B cell (primary cell): Measurements from ENCODE around the gene PGAP6. TPM values are rescaled to one million over a fixed set of nuclear protein-coding genes. Genes with fewer than 3 reads are reported as not detected.

Experiments
- ATAC-seq: fragments of 200-7000 bp; cut with Tn5 transposase; one replicate; pipeline ENCODE4 v1.10.0; 2021; ENCODE audit warnings: low read depth, mild to moderate bottlenecking, moderate number of reproducible peaks, moderate library complexity
- CTCF ChIA-PET: fragments of 350-600 bp; sonication (Branson Sonifier 250); formaldehyde crosslinking; loops from one replicate; lab custom pipeline; 2021; ENCODE audit warnings: antibody characterized with exemption, inconsistent platforms; lab: Charles Lee
- POLR2A ChIA-PET: fragments of 350-600 bp; sonication (Branson Sonifier 250); formaldehyde crosslinking; loops from one replicate; lab custom pipeline; 2021; ENCODE audit warnings: antibody characterized with exemption; lab: Charles Lee
- DNase-seq: peaks from one replicate; pipeline ENCODE4 v3.0.0; 2013
- H2AFZ ChIP-seq: 2 replicates; pipeline ENCODE4 v1.6.1; 2012; ENCODE audit warnings: mild to moderate bottlenecking, low read depth, low read length; ENCODE audit not compliant: insufficient read depth, poor library complexity, severe bottlenecking
- H3K27ac ChIP-seq, 2 donors: 1 replicate in 1 of 2; 2 replicates in 1 of 2; pipeline ENCODE4 v1.5.1; 2012 to 2013; ENCODE audit warnings: low read length in 2 of 2, mild to moderate bottlenecking in 2 of 2, moderate library complexity in 1 of 2
- H3K27me3 ChIP-seq, 4 experiments: fragments of 200-600 bp in 1 of 4; sonication (generic) in 1 of 4; replicated peaks in 1 of 4; 1 replicate in 2 of 4; 2 replicates in 2 of 4; pipeline versions ENCODE4 v1.6.1 to v1.7.0; 2013 to 2016; ENCODE audit warnings: low read length in 3 of 4, mild to moderate bottlenecking in 2 of 4, mixed read lengths in 1 of 4, moderate library complexity in 1 of 4; ENCODE audit not compliant: insufficient read depth in 4 of 4, control insufficient read depth in 3 of 4; ENCODE audit errors: control extremely low read depth in 1 of 4
- H3K36me3 ChIP-seq, 2 experiments: replicated peaks in 1 of 2; 1 replicate in 1 of 2; 2 replicates in 1 of 2; pipeline versions ENCODE4 v1.6.1 to v1.7.1; 2013; ENCODE audit warnings: low read length in 1 of 2; ENCODE audit not compliant: insufficient read depth in 2 of 2, control insufficient read depth in 1 of 2; ENCODE audit errors: control extremely low read depth in 1 of 2, extremely low read depth in 1 of 2
- H3K4me1 ChIP-seq, 2 donors: fragments of 200-600 bp in 1 of 2; sonication (generic) in 1 of 2; 1 replicate in 1 of 2; 2 replicates in 1 of 2; pipeline versions ENCODE4 v1.5.1 to v1.6.1; 2013 to 2017; ENCODE audit warnings: low read length in 2 of 2; ENCODE audit not compliant: control insufficient read depth in 2 of 2, insufficient read depth in 2 of 2
- H3K4me2 ChIP-seq: replicated peaks from 2 replicates; pipeline ENCODE3; 2012; ENCODE audit warnings: mild to moderate bottlenecking, low read depth, low read length; ENCODE audit not compliant: poor library complexity, severe bottlenecking
- H3K4me3 ChIP-seq, 5 experiments: fragments of 200-600 bp in 1 of 5; sonication (generic) in 1 of 5; 1 replicate in 3 of 5; 2 replicates in 2 of 5; pipeline versions ENCODE4 v1.5.1 to v1.7.0; 2011 to 2016; ENCODE audit warnings: low read length in 4 of 5, mild to moderate bottlenecking in 4 of 5, low read depth in 2 of 5, control low read depth in 1 of 5, moderate library complexity in 1 of 5; ENCODE audit not compliant: insufficient read depth in 1 of 5; ENCODE audit errors: control extremely low read depth in 1 of 5, extremely low read depth in 1 of 5
- H3K79me2 ChIP-seq: fragments of 200-600 bp; sonication (generic); one replicate; pipeline ENCODE4 v1.6.0; 2016; ENCODE audit warnings: low read length; ENCODE audit not compliant: control insufficient read depth, insufficient read depth
- H3K9ac ChIP-seq: fragments of 200-600 bp; sonication (generic); 2 replicates; pipeline ENCODE4 v1.6.1; 2017; ENCODE audit warnings: mild to moderate bottlenecking, low read length, moderate library complexity
- H3K9me3 ChIP-seq, 3 donors: one replicate each; pipeline versions ENCODE4 v1.6.1 to v1.7.1; 2013; ENCODE audit warnings: low read length in 2 of 3; ENCODE audit not compliant: control insufficient read depth in 2 of 3, insufficient read depth in 1 of 3; ENCODE audit errors: control extremely low read depth in 1 of 3
- H4K20me1 ChIP-seq: 2 replicates; pipeline ENCODE4 v1.6.0; 2012; ENCODE audit warnings: mild to moderate bottlenecking, low read length; ENCODE audit not compliant: insufficient read depth, control insufficient read depth, poor library complexity, severe bottlenecking
- H3K27ac Mint-ChIP-seq: one replicate; pipeline ENCODE4 v1.8.0; 2021; ENCODE audit warnings: mixed read lengths
- H3K27me3 Mint-ChIP-seq: one replicate; pipeline ENCODE4 v1.8.0; 2021; ENCODE audit warnings: mixed read lengths
- H3K4me1 Mint-ChIP-seq: one replicate; pipeline ENCODE4 v1.8.0; 2021; ENCODE audit warnings: mixed read lengths
- H3K4me3 Mint-ChIP-seq: one replicate; pipeline ENCODE4 v1.8.0; 2021; ENCODE audit warnings: mixed read lengths
- H3K9me3 Mint-ChIP-seq: one replicate; pipeline ENCODE4 v1.8.0; 2022; ENCODE audit warnings: mixed read lengths; ENCODE audit not compliant: insufficient read depth
- EZH2 ChIP-seq: IDR thresholded peaks from 2 replicates; pipeline ENCODE4 v1.6.1; 2012; ENCODE audit warnings: borderline replicate concordance, low read depth, mild to moderate bottlenecking, moderate library complexity, low read length; ENCODE audit not compliant: insufficient read depth, poor library complexity, severe bottlenecking
- WGBS: methylation state at CpG from one replicate; pipeline ENCODE4 v1.1.5; 2013; ENCODE audit warnings: missing lambda C conversion rate; ENCODE audit not compliant: insufficient coverage; 5-methylcytosine and 5-hydroxymethylcytosine counted together
- intact Hi-C: fragments of 100-400 bp; cut with micrococcal nuclease; formaldehyde crosslinking; loops from one replicate; pipeline ENCODE4 v1.10.0; 2022
- polyA plus RNA-seq: library from polyadenylated mRNA; depleted of rRNA; stranded (reverse); fragments of >200 nt; gene quantifications from 2 replicates; pipeline ENCODE4 v1.2.3, GENCODE V29; 2012
- total RNA-seq, 2 donors: library from RNA; stranded (reverse); fragments of 120-200 nt in 1 of 2; gene quantifications; 1 replicate in 1 of 2; 2 replicates in 1 of 2; pipeline versions ENCODE4 v1.2.3 to v1.2.4, GENCODE V29; 2013 to 2022
- TF ChIP-seq, protein P1 (sequence below): fragments of 200-600 bp; IDR thresholded peaks from one replicate; pipeline ENCODE4 v1.8.0; 2022; ENCODE audit warnings: antibody characterized with exemption, mild to moderate bottlenecking

Gene PGAP6
- total and polyA plus RNA-seq, 2 donors (not counting 1 experiment from before 2014, with no cell fraction given), result 47.4 to 158 TPM

DNA sequence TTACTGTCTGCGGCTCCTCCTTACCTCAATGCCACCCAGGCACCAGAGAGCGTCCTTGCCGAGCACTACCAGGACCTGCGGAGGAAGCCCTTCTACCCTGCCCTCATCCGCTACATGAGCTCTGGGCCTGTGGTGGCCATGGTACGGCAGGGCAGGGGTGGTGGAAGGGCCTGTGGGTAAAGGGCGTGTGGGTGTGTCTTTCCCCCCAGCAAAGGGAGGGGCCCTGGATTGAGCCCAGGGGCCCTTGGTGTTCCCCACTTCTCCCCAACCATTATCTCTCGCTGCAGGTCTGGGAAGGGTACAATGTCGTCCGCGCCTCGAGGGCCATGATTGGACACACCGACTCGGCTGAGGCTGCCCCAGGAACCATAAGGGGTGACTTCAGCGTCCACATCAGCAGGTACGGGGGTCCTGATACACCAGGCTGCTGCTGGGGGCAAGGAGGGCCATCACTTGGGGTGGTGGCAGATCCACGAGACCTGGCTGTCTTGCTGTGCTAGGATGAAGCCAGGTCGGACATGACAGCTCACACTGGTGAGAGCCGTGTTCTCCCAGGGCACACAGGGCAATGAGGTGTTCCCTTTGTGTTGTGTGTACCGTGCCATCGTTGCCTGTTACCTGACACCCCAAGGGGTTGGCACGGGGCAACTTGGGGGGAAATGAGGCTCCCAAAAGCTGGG lies 17.7 kb upstream of the PGAP6 start:
- Mint-ChIP-seq H3K4me1 (peaks cover 27% of the 10 kb centered on the region), H3K27ac (peak overlapping the region; percentile 100), H3K9me3 (no peaks in the 10 kb centered on the region), H3K27me3 (no peaks in the 10 kb centered on the region), H3K4me3 (peak overlapping the region; percentile 53)
- peak overlapping the region; percentile 78 to 90 for H3K27ac ChIP-seq
- peak overlapping the region; percentile 79 for H3K4me2 ChIP-seq
- H3K27me3 ChIP-seq, result no peaks in the 10 kb centered on the region
- DNase-seq, result peak; percentile 37
- WGBS, result 84% methylated on average over 17 of the region's 22 CpGs
- peaks cover 0 to 6% (median 0%) of the 10 kb centered on the region in 3 donors for H3K9me3 ChIP-seq
- H3K36me3 ChIP-seq, result peaks cover 0 to 6% of the 10 kb centered on the region in 2 experiments
- peaks cover 7% of the 10 kb centered on the region for H4K20me1 ChIP-seq
- intact Hi-C loops, result loop anchor here (1.0 to 5.0 kb wide), 3 partner anchors 16 to 1213 kb away; partner anchors contain the start of genes CRAMP1 and IFT140
- CTCF ChIA-PET, result interaction anchor here (0.6 kb wide), 1 partner anchor 90 kb away, joined by 4 read pairs; no protein-coding TSS in a partner anchor
- H2AFZ ChIP-seq, result no peak overlapping the region
- POLR2A ChIA-PET, result interaction anchor here (1.2 kb wide), 1 partner anchor 250 kb away, joined by 4 read pairs; the partner anchor contains the start of gene WDR90
- H3K9ac ChIP-seq, result no peak overlapping the region
- no peak overlapping the region for H3K4me3 ChIP-seq
- TF ChIP-seq, protein P1, sequence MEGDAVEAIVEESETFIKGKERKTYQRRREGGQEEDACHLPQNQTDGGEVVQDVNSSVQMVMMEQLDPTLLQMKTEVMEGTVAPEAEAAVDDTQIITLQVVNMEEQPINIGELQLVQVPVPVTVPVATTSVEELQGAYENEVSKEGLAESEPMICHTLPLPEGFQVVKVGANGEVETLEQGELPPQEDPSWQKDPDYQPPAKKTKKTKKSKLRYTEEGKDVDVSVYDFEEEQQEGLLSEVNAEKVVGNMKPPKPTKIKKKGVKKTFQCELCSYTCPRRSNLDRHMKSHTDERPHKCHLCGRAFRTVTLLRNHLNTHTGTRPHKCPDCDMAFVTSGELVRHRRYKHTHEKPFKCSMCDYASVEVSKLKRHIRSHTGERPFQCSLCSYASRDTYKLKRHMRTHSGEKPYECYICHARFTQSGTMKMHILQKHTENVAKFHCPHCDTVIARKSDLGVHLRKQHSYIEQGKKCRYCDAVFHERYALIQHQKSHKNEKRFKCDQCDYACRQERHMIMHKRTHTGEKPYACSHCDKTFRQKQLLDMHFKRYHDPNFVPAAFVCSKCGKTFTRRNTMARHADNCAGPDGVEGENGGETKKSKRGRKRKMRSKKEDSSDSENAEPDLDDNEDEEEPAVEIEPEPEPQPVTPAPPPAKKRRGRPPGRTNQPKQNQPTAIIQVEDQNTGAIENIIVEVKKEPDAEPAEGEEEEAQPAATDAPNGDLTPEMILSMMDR, result no peak
- no peak for TF ChIP-seq EZH2
- H3K4me1 ChIP-seq, result peaks cover 26 to 39% of the 10 kb centered on the region in 2 donors
- no peak for ATAC-seq
- H3K79me2 ChIP-seq, result no peaks in the 10 kb centered on the region
